Measurements from ENCODE around the gene FBXW11. TPM values are rescaled to one million over a fixed set of nuclear protein-coding genes. Genes with fewer than 3 reads are reported as not detected.

Gene FBXW11
- polyA plus RNA-seq, 1 donor (not counting 4 experiments of a cell fraction or from before 2014, with no cell fraction given), result 48.4 TPM

DNA sequence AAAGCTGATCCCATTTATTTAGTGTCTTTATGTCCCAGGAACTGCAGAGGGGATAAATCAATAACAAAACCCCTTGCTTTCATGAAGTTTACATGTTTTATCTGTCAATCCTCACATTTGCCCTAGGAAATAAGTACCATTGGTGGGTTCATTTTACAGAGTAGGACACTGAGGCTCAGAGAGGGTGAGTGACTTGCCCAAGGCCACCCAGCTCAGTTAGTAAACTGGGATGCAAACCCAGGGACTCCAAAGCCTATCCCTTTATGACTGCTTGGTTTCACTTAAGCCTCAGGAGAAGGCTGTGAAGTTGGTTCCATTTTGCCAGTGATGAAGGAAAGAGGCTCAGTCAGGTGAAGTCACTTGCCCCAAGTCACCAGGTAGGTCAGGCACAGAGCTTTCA lies 168.9 kb downstream of the FBXW11 start:
- Histone ChIP-seq H3K9me3 (ENCODE audit: control insufficient read depth, low read depth, low read length) (no peaks in the 10 kb centered on the region), H3K79me2 (ENCODE audit: control insufficient read depth, insufficient read depth, low read length) (no peaks in the 10 kb centered on the region), H3K36me3 (ENCODE audit: control insufficient read depth in 2 of 2, extremely low read depth in 1 of 2, insufficient read depth in 2 of 2, low read length in 2 of 2) (no peaks in the 10 kb centered on the region), H4K20me1 (ENCODE audit: control insufficient read depth, extremely low read depth, insufficient read depth, low read length) (no peaks in the 10 kb centered on the region), H3K9ac (ENCODE audit: control insufficient read depth, extremely low read depth, insufficient read depth, low read length) (no peak overlapping the region), H3K4me1 (ENCODE audit: control insufficient read depth, extremely low read depth, insufficient read depth, low read length) (peaks cover 9% of the 10 kb centered on the region), H3K27me3 (ENCODE audit: control insufficient read depth, extremely low read depth, insufficient read depth, low read length) (no peaks in the 10 kb centered on the region), H2AFZ (ENCODE audit: control insufficient read depth, low read length) (no peak overlapping the region), H3K27ac (ENCODE audit: control insufficient read depth, insufficient read depth, low read length) (no peak overlapping the region), H3K4me3 (ENCODE audit: control insufficient read depth in 2 of 3, extremely low read depth in 1 of 3, insufficient read depth in 2 of 3, low read depth in 1 of 3, low read length in 3 of 3) (no peak overlapping the region), H3K9me1 (ENCODE audit: control insufficient read depth, extremely low read depth, insufficient read depth, low read length) (no peaks in the 10 kb centered on the region), H3K4me2 (ENCODE audit: control insufficient read depth, extremely low read depth, insufficient read depth, low read depth, low read length) (no peak overlapping the region)
- FAIRE-seq (no peak), DNase-seq (ENCODE audit: low read depth, low spot score) (no peak)
- dilution Hi-C loops (cut with MboI; ENCODE audit: extremely low pct_ligation_motif_present, low sequenced_read_pairs), result no loop called here
- TF ChIP-seq EZH2 (IDR thresholded peaks at IDR 0.05; ENCODE audit: low read length), result no peak
- TF ChIP-seq, protein P1, sequence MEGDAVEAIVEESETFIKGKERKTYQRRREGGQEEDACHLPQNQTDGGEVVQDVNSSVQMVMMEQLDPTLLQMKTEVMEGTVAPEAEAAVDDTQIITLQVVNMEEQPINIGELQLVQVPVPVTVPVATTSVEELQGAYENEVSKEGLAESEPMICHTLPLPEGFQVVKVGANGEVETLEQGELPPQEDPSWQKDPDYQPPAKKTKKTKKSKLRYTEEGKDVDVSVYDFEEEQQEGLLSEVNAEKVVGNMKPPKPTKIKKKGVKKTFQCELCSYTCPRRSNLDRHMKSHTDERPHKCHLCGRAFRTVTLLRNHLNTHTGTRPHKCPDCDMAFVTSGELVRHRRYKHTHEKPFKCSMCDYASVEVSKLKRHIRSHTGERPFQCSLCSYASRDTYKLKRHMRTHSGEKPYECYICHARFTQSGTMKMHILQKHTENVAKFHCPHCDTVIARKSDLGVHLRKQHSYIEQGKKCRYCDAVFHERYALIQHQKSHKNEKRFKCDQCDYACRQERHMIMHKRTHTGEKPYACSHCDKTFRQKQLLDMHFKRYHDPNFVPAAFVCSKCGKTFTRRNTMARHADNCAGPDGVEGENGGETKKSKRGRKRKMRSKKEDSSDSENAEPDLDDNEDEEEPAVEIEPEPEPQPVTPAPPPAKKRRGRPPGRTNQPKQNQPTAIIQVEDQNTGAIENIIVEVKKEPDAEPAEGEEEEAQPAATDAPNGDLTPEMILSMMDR (optimal IDR thresholded peaks at IDR 0.05 in 1 of 3, IDR thresholded peaks at IDR 0.05 in 1 of 3, conservative IDR thresholded peaks at IDR 0.05 in 1 of 3; ENCODE audit: extremely low read depth in 1 of 3, insufficient read depth in 2 of 3, low read length in 3 of 3), result no peak

DNA sequence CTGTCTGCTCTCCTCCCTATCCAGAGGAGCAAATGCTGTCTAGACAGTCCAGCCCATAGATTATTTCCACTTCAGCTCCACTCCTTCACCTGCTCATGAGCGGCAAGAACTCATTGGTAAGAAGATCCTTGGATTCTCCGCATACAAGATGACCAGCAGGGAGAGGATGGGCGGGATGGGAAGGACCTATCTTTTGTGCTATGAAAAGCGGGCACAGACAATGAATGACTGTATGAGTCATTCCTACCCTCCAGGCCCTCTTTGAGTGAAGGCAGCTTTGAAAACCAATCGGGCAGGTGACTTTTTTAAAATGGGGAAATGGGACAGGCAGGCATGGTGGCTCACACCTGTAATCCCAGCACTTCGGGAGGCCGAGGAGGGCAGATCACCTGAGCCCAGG lies 171.4 kb downstream of the FBXW11 start:
- FAIRE-seq (no peak), DNase-seq (ENCODE audit: low read depth, low spot score) (no peak)
- Histone ChIP-seq H3K9me1 (ENCODE audit: control insufficient read depth, extremely low read depth, insufficient read depth, low read length) (no peaks in the 10 kb centered on the region), H2AFZ (ENCODE audit: control insufficient read depth, low read length) (no peak overlapping the region), H3K27me3 (ENCODE audit: control insufficient read depth, extremely low read depth, insufficient read depth, low read length) (no peaks in the 10 kb centered on the region), H3K9ac (ENCODE audit: control insufficient read depth, extremely low read depth, insufficient read depth, low read length) (no peak overlapping the region), H3K36me3 (ENCODE audit: control insufficient read depth in 2 of 2, extremely low read depth in 1 of 2, insufficient read depth in 2 of 2, low read length in 2 of 2) (no peaks in the 10 kb centered on the region), H3K4me2 (ENCODE audit: control insufficient read depth, extremely low read depth, insufficient read depth, low read depth, low read length) (no peak overlapping the region), H3K27ac (ENCODE audit: control insufficient read depth, insufficient read depth, low read length) (no peak overlapping the region), H3K4me3 (ENCODE audit: control insufficient read depth in 2 of 3, extremely low read depth in 1 of 3, insufficient read depth in 2 of 3, low read depth in 1 of 3, low read length in 3 of 3) (no peak overlapping the region), H4K20me1 (ENCODE audit: control insufficient read depth, extremely low read depth, insufficient read depth, low read length) (no peaks in the 10 kb centered on the region), H3K4me1 (ENCODE audit: control insufficient read depth, extremely low read depth, insufficient read depth, low read length) (no peaks in the 10 kb centered on the region), H3K79me2 (ENCODE audit: control insufficient read depth, insufficient read depth, low read length) (no peaks in the 10 kb centered on the region), H3K9me3 (ENCODE audit: control insufficient read depth, low read depth, low read length) (no peaks in the 10 kb centered on the region)
- dilution Hi-C loops (cut with MboI; ENCODE audit: extremely low pct_ligation_motif_present, low sequenced_read_pairs), result no loop called here
- TF ChIP-seq EZH2 (IDR thresholded peaks at IDR 0.05; ENCODE audit: low read length), result no peak
- TF ChIP-seq, protein P1 (optimal IDR thresholded peaks at IDR 0.05 in 1 of 3, IDR thresholded peaks at IDR 0.05 in 1 of 3, conservative IDR thresholded peaks at IDR 0.05 in 1 of 3; ENCODE audit: extremely low read depth in 1 of 3, insufficient read depth in 2 of 3, low read length in 3 of 3), result no peak

Data from keratinocyte (primary cell).